Peyer's patch (tissue), 4 donors: ENCODE measurements around the gene SLC41A2. TPM values are rescaled to one million over a fixed set of nuclear protein-coding genes. Genes with fewer than 3 reads are reported as not detected.

ENCODE experiments used
- DNase-seq, 3 donors: peaks; one replicate each; pipeline ENCODE4 v3.0.0-alpha.2; 2017 to 2019
- H3K27ac ChIP-seq, 4 donors: fragments of 200-600 bp; sonication (generic); one replicate each; pipeline ENCODE4 v1.5.1; 2016 to 2019
- H3K27me3 ChIP-seq, 2 donors: fragments of 200-600 bp; sonication (generic); one replicate each; pipeline ENCODE4 v1.5.1; 2019
- H3K36me3 ChIP-seq, 3 donors: fragments of 200-600 bp; sonication (generic); one replicate each; pipeline ENCODE4 v1.5.1; 2016 to 2019
- H3K4me1 ChIP-seq, 4 donors: fragments of 200-600 bp; sonication (generic); one replicate each; pipeline ENCODE4 v1.5.1; 2016 to 2019
- H3K4me3 ChIP-seq, 4 donors: fragments of 200-600 bp; sonication (generic); 1 replicate in 3 of 4; 2 replicates in 1 of 4; pipeline ENCODE4 v1.5.1; 2016 to 2019; ENCODE audit warnings: mild to moderate bottlenecking in 1 of 4
- H3K9me3 ChIP-seq, 4 donors: fragments of 200-600 bp; sonication (generic); one replicate each; pipeline ENCODE4 v1.5.1; 2016 to 2019; ENCODE audit warnings: mild to moderate bottlenecking in 1 of 4
- POLR2A ChIP-seq, 2 donors: fragments of 450-650 bp; IDR thresholded peaks; one replicate each; pipeline ENCODE4 v1.5.1; 2017; ENCODE audit warnings: antibody characterized with exemption in 2 of 2, mild to moderate bottlenecking in 2 of 2, moderate library complexity in 2 of 2
- total RNA-seq, 4 donors: library from RNA; depleted of rRNA; stranded (reverse); fragments of >200 nt; gene quantifications; one replicate each; pipeline ENCODE4 v1.1.0, GENCODE V29; 2016
- TF ChIP-seq, protein P1 (sequence below), 6 experiments: fragments of 450-650 bp in 4 of 6; fragments of 200-600 bp in 2 of 6; sonication (generic) in 1 of 6; IDR thresholded peaks; one replicate each; pipeline ENCODE4 v1.5.1; 2017 to 2019; ENCODE audit warnings: antibody characterized with exemption in 6 of 6, mild to moderate bottlenecking in 3 of 6, moderate library complexity in 1 of 6

SLC41A2 gene
- total RNA-seq: 100 to 1,000 TPM in 2 of 4 donors, 10 to 100 TPM in 2; 11.6 to 178 (median 114) TPM

DNA sequence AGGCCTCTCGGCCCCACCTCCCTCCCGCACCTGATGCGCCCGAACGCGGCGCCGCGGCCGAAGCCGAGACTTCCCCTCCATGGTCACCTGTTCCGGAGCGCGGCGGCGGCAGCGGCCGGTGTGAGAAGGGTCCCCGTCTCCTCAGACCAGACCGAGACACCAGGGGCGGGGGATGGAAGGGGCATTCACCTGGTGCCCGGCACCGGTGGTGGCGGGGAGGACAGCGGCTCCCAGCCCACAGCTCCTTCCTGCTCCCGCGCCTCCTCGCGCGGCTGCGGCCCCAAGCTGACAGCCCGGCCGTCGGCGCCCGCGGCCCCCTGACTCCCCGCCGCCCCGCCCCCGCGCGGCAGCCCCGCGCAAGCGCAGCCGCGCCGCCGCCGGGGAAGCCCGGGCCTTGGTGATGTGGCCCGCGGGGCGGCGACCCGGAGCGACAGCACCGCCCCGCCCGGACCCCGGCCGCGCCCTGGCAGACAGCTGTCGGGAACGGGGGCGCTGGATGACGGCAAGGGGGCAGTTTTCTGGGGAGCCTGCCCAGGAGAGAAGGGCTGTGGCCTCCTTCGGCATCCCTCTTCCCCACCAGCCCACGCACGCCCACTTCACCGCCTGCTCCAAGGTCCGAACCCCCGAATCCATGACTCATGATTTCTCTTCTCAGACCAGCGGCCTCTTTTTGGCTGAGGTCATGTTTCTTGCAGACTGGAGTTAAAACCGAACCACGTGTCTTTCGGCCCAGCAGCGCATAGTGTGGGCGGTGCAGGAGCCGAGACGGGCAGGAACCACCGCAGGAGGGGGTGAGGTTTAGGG is at the start of gene SLC41A2:
Gene SLC41A2 (minus strand): TSS at position 290 of the 804 bp plus-strand sequence. CDS start 29,763 bp downstream, outside the sequence.
- H3K4me1 ChIP-seq: peaks cover 0 to 25% (median 5%) of the 10 kb centered on the region in 4 donors
- DNase-seq: peak; percentile 85 to 92 (median 87)
- no peaks in the 10 kb centered on the region for H3K9me3 ChIP-seq
- H3K27me3 ChIP-seq: no peaks in the 10 kb centered on the region
- H3K4me3 ChIP-seq: peak within 1 kb of the TSS; percentile 86 to 99 (median 94)
- H3K36me3 ChIP-seq: no peaks in the 10 kb centered on the region
- peak within 1 kb of the TSS; percentile 81 to 97 (median 88) for H3K27ac ChIP-seq
- TF ChIP-seq, protein P1, sequence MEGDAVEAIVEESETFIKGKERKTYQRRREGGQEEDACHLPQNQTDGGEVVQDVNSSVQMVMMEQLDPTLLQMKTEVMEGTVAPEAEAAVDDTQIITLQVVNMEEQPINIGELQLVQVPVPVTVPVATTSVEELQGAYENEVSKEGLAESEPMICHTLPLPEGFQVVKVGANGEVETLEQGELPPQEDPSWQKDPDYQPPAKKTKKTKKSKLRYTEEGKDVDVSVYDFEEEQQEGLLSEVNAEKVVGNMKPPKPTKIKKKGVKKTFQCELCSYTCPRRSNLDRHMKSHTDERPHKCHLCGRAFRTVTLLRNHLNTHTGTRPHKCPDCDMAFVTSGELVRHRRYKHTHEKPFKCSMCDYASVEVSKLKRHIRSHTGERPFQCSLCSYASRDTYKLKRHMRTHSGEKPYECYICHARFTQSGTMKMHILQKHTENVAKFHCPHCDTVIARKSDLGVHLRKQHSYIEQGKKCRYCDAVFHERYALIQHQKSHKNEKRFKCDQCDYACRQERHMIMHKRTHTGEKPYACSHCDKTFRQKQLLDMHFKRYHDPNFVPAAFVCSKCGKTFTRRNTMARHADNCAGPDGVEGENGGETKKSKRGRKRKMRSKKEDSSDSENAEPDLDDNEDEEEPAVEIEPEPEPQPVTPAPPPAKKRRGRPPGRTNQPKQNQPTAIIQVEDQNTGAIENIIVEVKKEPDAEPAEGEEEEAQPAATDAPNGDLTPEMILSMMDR (IDR thresholded peaks at IDR 0.05): peak in 3 of 6 experiments; percentile 46 to 53 (median 48)
- TF ChIP-seq POLR2A (IDR thresholded peaks at IDR 0.05): peak; percentile 51 to 72

DNA sequence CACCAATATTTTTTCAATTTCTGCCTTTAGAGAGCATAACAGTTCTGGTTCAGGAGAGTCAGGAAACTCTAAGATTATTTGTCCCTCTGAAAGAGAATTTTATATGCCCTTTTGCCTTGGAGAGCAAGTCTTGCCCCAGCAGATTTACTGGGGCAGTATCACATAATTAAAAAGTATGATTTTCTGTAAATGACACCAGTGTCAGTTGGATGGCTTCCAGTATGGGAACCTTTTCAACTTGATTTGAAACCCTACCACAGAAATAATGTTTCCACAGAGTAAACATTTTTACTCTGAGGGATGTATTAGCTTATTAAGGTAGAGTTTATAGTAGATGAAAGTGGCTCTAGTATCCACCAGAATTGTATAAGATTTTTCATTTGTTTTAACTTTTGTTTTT is 43.4 kb upstream of the SLC41A2 start:
- Histone ChIP-seq H3K27ac (no peak overlapping the region), H3K36me3 (peaks cover 0 to 24% (median 0%) of the 10 kb centered on the region in 3 donors), H3K9me3 (no peaks in the 10 kb centered on the region), H3K4me3 (no peak overlapping the region), H3K4me1 (peaks cover 0 to 11% (median 0%) of the 10 kb centered on the region in 4 donors), H3K27me3 (no peaks in the 10 kb centered on the region)
- no peak for DNase-seq
- TF ChIP-seq, protein P1 (IDR thresholded peaks at IDR 0.05): no peak
- no peak for TF ChIP-seq POLR2A (IDR thresholded peaks at IDR 0.05)

DNA sequence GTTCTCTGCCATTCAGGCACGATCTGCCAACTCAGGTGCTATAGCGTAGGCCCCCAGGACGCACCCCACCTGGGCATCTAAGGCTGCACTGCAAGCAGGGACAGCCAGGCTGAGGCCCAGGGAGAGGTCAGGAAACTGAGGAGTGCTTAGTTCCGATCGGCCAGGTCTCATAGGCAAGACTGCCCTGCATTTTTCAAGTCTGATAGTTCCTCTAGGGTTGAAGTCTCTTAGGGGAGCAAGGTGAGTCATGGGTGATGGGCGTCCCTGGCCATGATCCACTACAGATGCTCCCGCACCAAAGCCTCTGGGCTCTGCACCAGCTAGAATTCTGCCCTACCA is 41.2 kb upstream of the SLC41A2 start:
- Histone ChIP-seq H3K27ac (no peak overlapping the region), H3K9me3 (no peaks in the 10 kb centered on the region), H3K4me3 (no peak overlapping the region), H3K4me1 (peaks cover 0 to 11% (median 0%) of the 10 kb centered on the region in 4 donors), H3K27me3 (no peaks in the 10 kb centered on the region), H3K36me3 (peaks cover 0 to 24% (median 0%) of the 10 kb centered on the region in 3 donors)
- TF ChIP-seq POLR2A (IDR thresholded peaks at IDR 0.05): no peak
- TF ChIP-seq, protein P1 (IDR thresholded peaks at IDR 0.05): no peak
- DNase-seq: no peak

DNA sequence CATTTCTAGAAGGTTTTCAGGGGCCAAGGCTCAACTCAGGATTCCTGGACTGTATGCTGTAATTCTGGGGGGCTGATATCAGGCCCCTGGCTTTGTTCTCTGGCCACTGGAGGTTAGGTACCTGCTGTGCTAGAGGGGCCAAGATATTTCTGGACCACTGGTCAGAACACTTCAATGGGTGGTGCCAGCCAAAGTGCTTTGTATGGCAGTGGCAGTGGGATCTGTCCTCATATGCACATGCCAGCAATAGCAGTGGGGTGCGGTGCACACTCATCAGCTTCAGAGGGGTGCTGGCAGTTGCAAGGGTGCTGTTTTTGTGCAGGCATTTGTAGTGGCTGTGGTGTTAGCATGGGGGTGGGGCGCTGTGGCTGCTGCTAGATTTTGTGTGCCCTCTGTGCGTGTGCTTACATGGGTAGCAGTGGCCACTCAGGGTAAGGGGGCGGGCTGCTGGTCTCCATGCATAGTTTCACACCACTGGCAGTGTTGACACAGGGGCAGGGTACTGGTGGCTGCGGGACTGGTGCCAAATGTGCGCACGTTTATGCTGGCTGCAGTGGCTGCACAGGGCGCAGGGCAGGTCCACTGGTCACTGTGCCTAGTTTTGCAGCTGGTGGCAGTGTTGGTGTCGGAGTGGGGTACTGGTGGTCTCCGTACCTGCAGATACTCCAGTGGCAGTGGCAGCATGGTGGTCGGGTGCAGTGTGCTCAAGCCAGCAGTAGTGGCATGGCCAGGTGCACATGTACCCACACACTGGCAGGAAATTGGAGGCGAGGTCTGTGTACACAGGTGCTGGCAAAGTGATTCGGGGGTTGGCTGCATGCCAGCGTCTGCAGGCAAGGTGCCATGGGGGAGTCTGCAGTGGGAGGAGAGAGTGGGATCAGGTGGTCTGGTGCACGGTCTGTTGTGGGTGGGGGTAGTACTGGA is 40.6 kb upstream of the SLC41A2 start:
- Histone ChIP-seq H3K27ac (no peak overlapping the region), H3K36me3 (peaks cover 0 to 24% (median 0%) of the 10 kb centered on the region in 3 donors), H3K9me3 (no peaks in the 10 kb centered on the region), H3K4me1 (peaks cover 0 to 11% (median 0%) of the 10 kb centered on the region in 4 donors), H3K27me3 (no peaks in the 10 kb centered on the region), H3K4me3 (no peak overlapping the region)
- DNase-seq: peak in 2 of 3 donors; percentile 59 to 70
- TF ChIP-seq, protein P1 (IDR thresholded peaks at IDR 0.05): no peak
- no peak for TF ChIP-seq POLR2A (IDR thresholded peaks at IDR 0.05)

DNA sequence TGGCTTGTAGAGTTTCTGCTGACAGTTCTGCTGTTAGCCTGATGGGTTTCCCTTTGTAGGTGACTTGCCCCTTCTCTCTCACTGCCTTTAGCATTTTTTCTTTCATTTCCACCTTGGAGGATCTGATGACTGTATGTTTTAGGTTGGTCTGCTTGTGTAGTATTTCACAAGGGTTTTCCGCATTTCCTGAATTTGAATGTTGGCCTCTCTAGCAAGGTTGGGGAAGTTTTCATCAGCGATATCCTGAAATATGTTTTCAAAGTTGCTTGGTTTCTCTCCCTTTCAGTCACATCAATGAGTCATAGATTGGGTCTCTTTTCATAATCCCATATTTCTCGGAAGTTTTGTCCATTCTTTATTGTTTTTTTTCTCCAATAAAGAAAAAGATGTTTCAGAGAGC is 39.5 kb upstream of the SLC41A2 start:
- no peak for DNase-seq
- Histone ChIP-seq H3K27ac (no peak overlapping the region), H3K27me3 (no peaks in the 10 kb centered on the region), H3K4me1 (peaks cover 0 to 11% (median 0%) of the 10 kb centered on the region in 4 donors), H3K36me3 (peaks cover 0 to 29% (median 0%) of the 10 kb centered on the region in 3 donors), H3K4me3 (no peak overlapping the region), H3K9me3 (no peaks in the 10 kb centered on the region)
- TF ChIP-seq POLR2A (IDR thresholded peaks at IDR 0.05): no peak
- TF ChIP-seq, protein P1 (IDR thresholded peaks at IDR 0.05): no peak
